HG02884 (cell line): ENCODE measurements around the gene COMP.
"Not testable (repeated sequence)": the region's sequence is repeated elsewhere in the genome, so short reads cannot be mapped to it uniquely, and the experiment has no call there.

Experiments
- ATAC-seq: cut with Tn5 transposase; IDR thresholded peaks from one replicate; pipeline ENCODE4 v1.9.1; 2021; ENCODE audit warnings: mild to moderate bottlenecking, moderate library complexity; ENCODE audit not compliant: unreplicated experiment

Gene COMP

DNA sequence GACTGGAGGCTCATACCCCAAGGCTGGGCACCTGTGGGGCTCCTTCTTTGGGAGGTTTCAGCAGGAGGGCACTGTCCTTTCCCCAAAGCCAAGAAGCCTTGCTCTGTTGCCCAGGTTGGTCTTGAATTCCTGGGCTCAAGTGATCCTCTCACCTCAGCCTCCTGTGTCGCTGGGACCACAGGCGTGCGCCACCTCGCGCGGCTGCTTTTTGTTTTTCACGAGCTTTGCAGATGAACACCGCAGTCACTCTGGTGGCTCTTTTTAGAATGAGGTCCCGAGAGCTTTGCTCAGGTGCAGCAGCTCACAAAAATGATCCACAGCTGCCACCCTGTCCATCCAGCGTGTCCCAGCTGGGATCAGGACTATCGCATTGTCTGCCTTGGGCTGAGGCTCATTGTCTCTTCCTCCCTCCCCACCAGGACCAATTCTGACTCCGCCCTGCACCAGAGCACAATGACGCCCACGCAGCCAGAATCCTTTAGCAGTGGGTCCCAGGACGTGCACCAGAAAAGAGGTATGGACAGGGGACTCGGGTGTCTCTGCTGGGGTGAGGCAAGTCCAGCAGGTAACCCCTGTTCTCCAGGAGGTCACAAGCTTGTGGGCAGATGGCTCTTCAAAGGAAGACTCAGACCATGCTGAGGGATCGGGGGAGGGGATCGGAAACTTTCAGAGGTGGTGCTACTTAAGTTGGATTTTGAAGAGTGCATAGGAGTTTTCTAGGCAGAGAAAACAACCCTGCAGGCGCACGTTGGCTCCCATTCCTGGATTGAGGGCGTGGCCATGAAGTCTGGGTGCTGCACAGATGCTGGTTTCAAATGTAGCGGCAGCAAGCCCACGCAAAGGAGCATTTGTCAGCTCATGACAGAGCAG lies 41.5 kb downstream of the COMP start:
- ATAC-seq = no peak

DNA sequence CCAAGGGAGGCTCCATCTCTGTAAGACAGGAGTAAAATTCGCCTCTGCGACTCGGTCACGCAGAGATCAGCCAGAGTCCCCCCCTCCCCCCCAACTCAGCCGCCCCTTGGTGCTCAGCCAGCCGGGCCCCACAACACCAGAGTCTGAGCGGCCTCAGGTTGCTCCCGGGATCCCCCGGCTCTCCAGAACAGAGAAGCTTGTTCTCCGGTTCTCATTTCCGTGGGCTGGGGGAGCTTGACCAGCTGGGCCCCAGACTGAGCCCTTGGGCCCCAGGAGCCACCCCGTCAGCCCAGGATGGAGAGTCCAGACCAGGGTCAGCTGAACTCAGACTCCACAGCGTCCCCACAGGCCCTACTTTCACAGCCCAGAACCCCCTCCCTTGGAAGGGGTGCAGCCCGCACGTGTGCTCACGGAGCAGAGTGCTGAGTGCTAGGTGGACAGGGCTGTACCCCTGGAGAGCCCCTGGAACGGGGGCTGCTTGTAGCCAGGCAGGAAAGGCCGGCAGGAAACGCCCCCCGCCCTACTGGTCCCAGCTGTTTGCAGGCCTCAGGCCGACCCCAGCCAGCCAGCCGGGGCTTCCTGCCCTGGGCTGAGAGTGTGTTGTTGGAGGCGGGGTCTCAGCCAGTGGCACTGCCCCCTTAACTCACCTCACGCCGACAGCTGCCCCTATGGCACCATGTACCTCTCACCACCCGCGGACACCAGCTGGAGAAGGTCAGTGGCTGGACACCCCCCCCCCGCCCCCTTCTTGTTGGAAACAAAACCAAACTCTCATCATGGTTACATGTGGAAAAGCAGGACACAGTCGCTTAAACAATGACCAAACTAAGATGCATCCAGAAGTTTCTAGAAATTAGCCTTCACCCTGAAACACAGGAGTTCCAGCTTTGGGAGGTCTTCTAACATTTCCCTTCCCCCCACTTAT lies 44.4 kb downstream of the COMP start:
- ATAC-seq = no peak

DNA sequence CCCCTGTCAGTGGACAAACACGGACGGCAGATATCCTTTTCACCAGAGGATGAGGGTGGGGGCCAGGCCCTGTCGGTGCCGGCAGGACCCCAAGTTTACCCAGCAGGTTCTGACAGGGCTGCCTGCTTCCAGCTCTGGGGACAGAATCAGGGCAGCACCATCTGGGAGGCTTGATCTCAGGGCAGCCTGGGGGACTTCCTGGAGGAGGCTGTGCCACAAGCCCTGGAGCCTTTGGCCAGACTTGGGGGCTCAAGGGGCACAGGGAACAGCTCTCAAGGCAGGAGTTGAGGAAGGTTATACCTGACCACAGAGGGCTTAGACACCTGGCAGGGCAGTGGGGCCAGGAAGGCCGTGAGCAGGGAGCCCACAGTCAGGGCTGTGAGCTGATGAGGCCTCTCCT lies 45.2 kb downstream of the COMP start:
- no peak for ATAC-seq

DNA sequence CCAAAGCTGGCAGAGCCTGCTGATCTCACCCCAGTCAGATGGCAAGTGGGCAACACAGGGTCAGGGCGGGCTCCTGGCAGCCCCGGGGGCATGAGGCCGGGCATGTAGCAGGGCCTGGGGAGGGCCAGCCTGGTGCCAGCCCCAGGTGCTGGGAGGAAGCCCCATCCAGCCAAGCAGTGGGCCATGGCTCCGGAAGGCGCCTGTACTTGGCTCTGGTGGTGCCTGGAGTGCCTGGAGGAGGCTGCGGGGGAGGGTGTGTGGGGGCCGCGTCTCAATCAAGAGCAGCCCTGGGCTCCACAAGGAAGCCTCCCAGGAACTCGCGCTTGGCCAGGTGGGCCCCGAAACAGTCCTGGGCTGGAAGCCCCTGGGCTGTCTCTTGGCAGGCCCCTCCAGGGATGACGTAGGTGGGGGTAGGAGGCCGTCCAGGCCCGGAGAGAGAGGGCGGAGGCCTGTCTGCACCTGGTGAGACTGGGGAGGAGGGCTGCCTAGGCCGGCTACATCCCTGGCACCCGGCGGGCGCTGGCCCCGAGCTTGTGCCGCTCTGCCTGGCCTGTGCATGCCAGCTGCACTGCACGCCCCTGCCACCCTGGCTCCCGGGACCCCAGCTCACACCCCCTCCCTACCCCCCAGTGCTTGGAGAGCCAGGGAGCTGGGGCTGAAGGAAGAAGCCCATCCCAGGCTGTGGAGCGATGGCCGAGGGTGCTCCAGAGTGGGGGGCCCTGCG lies 45.9 kb downstream of the COMP start:
- ATAC-seq = no peak

DNA sequence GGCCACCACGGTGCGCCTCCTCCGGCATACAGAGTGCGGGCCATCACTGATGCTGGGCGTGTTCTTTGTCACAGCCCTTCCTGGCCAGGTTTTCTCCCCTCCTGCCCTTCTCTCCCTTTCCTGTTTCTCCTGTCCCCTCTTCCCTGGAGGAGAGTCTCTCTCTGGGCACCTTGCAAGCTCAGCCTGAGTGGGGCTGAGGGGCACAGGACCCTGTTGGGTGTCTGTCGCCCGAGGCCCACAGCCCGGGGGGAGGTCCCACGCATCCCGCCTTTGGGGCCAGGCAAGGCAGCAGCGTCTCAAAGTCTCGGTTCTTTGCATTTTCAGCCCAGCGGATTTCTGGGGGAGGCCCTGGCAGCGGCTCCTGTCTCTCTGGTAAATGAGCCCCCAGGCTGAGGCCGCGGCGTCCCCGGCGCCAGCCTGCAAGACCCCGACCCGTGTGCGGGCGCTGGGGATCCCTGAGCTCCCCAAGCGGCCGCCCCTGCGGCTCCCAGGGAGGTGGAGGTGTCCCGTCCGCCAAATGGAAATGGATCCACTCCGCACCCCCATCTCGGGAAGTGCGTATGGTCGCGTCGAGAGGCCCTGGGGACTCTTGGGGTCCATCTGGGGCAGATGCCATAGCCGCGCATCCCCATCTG lies 47.2 kb downstream of the COMP start:
- no peak for ATAC-seq

DNA sequence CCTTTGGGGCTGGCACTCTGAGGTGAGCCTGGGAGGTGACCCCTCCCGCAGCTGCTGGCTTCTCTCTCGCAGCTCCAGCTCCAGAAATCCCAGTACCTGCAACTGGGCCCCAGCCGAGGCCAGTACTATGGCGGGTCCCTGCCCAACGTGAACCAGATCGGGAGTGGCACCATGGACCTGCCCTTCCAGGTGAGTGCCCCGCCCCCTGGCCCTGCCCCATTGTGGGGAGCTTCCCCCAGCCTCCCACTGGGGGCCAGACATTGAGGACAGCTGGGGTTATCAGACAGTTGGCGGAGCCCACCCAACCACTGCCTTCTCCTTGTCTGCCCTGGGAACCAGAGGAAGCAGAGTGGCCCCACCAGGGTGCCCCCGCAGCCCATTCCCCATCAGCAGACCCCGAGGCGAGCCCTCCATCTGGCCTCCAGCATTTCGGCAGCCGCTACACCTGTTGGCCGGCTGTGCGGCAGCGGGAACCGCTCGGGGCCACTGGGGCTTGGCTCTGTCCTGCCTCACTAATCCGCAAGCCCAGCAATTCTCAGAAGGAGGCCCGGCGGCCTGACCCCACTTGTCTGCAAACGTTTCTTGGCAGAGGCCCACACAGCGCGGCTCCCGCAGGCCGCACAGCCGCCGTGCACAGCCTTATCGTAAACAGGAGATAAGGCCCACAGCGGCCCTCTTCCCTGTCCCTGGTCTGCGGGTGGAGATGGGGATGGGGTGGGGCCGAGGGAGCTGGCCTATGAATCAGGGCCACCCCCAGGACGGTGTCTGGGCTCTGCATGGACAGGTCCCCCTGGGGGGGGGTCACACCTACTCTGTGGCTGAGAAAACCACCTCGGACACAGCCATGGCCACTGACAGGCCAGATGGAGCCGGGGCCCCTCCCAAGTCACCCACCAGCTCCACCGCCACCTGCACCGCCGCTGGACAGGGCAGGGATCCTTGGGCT lies 48.0 kb downstream of the COMP start:
- no peak for ATAC-seq

DNA sequence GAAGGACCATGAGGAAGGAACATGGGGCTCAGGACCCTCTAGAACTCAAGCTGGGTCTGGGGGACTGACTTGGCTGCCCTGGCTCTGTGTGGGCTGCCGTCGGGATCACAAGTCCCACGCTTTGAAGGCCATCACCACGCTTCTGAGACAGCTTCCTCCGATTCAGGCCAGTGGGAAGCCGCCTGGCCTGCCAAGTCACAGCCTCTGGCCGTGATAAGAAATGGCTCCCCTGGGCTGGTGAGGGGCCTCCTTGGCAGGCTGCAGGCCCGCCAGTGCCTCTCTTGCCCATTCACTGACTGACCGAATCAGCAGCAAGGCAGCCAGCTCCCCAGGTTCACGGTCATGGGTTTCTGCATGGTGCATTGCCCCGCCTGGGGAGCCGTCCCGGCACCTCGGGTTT lies 48.8 kb downstream of the COMP start:
- ATAC-seq = no peak

DNA sequence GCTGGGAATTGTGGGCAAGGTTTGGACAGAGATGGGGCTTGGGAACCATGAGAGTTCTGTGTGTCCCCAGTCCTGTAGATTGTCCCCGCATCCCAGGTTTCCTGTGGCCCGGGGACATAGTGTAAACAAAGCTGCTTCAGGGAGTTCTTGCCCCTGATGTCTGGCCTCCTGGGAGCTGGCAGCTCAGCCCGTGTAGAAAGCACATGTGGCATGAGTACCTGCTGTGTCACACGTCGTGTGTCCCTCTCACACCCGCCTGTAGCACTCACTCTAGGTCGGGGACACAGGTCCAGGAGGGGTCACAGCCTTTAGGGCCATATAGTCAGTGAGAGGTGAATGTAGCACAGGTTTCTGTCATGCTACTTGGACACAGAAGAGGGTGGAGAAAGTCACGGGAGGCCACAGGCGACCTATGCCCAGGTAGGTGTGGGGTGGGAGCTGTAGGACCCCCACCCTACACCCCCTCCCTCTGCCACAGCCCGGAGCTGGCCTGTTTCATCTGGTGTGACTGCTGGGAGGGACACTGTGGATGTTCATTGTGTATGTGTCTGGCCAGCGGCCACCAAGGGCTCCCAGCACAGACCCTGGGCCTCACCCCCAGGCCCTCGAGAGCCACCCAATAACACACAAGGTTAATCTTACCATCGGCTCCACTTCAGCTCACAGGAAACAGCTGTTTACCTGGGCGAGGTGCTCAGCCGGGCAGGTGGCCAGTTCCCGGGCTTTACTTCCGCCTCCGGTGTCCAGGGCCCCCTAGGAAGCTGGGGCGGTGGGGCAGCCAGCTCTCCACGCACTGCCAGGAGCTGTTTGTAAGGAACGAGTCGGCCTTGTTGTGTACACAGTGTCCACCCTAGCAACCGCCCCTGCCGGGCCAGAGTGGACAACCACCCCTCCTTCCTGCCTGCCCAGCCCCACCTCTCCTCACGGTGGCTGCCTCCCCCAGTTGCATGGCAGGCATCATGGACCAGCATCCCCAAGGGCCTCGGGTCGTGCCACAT lies 49.7 kb downstream of the COMP start:
- ATAC-seq = no peak

DNA sequence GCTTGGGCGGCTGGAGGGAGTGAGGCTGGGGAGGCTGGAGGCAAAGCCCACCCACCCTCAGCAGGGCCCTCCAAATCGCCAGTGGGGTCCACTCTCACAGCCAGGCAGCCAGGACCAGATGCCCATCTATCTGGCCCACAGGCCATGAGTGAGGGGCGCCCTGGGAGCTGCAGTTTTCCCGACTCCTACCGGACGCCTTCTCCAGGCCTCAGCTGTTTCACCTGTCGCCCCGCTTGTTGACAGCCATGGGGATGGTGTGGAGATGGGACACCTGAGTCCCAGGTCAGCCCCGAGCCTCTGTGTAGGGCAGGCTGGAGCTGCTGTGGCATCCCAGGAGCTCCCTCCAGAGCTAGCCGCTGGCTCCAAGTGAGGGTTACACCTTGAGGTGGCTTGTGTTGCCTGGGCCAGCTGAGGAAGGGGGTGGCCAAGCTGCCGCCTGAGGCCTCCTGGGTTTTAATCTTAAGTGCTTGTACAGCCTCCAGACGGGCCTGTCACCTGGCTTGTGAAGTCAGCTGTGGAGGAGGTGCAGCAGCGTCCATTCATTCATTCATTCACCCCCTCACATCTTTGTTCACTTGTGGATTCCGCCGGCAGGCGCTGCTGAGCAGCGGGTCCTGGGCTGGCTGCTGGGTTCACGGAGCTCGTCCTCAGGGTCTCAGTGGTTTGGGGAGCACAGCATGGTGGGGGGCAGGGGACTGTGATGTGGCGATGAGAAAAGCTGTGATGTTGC lies 52.0 kb downstream of the COMP start:
- no peak for ATAC-seq

DNA sequence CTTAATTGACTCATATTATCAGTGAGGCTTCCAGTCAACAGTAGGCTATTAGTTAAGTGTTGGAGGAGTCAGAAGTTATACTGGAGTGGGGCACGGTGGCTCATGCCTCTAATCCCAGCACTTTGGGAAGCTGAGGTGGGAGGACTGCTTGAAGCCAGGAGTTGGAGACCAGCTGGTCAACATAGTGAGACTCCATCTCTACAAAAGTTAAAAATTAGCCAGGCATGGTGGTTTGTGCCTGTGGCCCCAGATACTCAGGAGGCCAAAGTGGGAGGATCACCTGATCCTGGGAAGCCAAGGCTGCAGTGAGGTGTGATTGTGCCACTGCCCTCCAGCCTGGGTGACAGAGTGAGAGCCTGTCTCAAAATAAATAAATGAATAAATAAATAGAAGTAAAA lies 53.2 kb downstream of the COMP start:
- ATAC-seq = no peak

DNA sequence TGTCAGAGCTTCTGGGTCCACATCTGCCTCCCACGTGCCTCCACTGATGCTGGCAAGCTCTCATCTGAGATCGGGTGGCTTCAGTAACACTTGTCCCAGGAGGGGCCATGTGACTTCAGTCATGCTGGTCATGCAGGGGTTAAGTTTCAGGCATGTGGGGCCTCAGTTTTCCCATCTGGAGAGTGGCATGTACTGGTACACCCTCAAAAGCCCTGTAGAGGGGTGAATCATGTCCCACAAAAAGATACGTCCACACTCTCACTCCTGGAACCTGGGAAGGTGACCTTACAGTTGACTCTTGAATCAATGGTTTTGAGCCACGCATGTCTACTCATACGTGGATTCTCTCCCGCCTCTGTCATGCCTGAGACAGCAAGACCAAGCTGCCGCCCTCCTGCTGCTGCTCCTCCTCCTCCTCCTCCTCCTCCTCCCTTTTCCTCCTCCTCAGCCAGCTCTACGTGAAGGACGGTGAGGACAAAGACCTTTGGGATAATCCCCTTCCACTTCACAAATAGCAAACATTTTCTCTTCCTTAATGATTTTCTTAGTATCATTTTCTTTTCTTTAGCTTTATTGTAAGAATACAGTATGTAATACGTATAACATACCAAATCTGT lies 53.7 kb downstream of the COMP start:
- no peak for ATAC-seq

DNA sequence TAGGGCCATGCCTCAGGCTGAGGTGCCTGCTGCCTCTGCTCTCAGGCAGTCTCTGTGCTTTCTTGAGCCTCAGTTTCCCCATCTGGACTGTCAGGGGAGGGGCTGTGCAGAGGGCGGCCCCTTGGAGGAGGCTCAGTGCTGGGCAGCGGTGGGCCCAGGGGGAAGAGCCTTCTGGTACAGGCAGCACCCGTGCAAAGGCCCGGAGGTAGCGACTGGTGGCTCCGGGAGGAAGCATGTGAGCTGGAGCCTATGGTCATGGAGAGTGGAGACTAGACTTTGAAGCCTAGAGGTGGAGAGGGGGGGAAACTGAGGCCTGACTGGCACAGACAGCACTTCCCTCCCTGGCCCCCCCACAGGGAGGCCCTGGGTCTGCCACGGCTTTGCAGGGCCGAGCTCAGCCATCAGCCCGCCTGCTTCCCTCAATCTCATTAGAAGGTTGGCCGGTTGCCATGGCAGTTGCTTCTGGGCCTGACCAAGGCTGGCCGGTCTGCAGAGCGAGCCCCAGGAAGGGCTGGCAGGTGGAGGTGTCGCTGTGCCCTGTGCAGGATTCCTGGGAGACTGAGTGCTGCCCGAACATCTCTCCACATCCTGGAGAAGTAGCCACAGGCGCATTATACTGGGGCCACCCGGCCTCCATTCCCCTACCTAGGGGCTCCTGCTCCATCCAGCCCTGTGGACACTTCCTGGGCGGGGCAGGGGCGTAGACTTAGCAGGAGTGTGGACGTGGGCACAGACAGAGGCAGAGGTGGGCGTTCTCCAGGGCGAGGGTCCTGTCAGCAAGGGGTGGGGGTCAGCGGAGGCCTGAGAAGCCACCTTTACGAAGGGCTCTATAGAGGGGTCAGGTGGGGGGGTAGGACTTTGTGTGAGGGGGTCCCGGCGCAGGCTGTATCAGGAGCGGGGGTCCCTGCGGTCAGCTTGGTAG lies 54.4 kb downstream of the COMP start:
- no peak for ATAC-seq

DNA sequence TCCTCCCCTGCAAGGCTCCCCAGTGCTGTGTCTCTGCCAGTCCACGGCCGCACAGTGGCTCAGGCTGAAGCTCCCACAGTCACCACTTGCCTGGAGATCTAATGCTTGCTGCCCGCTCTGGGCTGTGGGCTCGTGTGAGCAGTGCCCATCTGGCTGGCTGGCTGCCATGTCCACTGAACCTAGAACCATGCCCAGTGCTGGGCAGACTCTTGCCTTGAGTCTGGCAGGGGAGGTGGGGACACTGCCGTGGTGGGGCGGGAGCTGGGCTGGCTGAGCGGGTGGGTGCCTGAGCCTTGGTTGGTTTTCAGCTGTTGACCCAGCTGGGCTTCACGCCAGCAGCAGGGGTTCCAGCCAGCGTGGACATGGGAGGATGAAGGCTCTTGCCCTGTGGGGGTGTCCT lies 55.4 kb downstream of the COMP start:
- no peak for ATAC-seq

DNA sequence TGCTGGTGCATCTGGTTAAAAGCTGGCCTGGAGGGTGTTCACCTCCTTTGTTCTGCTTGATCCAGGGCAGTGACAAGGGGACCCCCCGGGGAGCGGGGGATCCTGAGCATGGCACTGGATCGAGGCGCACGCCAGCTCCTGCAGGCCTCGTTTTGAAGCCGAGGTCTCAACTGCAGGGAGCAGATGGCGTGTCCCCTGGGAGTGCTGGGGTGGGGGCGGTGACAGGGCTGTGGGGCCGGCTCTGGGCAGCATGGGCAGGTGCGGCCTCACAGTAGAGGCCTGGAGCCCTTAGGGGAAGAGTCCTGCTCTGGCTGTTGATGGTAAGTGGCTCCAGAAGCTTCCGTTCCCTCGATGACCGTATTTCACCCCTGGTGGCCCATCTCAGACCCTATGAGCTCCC lies 55.8 kb downstream of the COMP start:
- no peak for ATAC-seq

DNA sequence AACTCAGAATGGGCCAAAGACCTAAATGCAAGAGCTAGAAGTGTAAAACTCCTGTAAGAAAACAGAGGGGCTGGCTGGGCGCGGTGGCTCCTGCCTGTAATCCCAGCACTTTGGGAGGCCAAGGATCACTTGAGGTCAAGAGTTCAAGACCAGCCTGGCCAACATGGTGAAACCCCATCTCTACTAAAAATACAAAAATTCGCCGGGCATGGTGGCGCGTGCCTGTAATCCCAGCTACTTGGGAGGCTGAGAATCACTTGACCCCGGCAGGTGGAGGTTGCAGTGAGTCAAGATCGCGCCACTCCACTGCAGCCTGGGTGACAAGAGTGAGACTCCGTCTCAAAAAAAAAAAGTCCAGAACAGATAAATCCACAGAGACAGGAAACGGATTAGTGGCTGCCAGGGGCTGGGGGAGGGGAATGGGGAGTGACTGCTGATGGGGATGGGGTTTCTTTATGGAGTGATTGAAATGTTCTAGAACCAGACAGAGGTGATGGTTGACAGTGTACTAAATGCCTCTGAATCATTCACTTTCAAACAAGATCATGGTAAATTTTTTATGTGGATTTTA lies 57.3 kb downstream of the COMP start:
- ATAC-seq = not testable (repeated sequence)

DNA sequence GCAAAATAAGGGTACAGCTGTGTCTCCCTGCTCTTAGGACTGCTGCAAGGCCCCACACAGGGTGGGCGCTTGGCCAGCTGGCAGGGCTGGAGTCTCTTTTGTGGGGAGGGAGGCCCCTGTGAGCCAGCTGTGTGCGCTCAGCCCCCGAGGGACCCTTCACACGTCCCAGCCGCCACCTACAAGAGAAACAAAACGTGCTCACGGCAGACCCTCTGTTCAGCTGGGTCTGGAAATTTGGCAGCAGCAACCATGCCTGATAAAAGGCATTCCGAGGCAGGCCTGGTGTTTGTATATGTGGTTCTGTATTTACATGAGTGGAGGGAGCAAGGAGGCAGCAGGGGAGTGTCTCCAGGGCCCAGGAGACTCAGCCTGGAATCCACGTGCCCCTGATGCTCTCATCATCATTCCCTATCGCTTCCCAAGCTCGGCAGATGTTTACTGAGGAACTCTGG lies 57.9 kb downstream of the COMP start:
- ATAC-seq = no peak
